HG03196 (cell line): ENCODE results near the gene ITGB1BP1.

Experiments used
- ATAC-seq: cut with Tn5 transposase; IDR thresholded peaks from one replicate; pipeline ENCODE4 v1.9.1; 2021; ENCODE audit not compliant: unreplicated experiment

Gene ITGB1BP1, protein sequence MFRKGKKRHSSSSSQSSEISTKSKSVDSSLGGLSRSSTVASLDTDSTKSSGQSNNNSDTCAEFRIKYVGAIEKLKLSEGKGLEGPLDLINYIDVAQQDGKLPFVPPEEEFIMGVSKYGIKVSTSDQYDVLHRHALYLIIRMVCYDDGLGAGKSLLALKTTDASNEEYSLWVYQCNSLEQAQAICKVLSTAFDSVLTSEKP

DNA sequence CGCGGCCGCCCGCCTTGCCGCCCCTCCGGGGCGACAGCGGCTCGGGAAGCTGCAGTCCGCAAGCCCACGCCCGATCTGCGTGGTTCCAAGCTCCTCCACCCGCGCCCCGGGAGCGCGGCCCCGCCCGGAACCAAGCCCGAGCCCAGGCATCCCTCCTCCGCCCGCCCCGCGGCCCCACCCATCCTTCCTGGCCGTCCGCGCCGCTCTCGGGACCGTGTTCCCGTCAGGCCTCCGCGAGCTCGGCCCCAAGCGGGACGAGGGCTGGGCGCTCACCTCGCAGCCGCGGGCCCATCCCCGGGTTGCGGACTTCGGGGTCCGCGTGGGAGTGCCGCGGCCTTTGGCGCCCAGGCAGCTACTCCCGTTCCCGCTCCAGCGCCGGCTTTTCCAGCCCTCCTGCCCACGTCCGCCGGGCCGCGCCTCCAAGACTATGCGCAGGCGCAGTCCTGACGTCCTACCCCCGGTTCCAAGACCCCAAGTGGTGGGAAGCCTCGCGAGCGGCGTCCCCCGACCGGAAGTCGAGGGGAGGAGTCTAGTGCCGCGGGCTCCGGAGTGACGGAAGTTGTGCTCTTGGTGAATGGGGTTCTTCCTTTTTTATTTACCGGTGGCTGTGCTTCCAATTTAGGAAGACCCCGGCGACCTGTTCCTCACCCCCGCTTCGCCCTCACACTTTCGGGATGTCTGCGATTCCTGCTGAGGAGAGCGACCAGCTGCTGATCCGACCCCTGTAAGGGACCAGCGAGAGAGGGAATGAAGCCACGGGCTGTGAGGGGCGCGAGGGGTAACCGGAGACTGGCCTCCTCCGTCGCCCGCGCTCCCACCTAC, at the start of gene ITGB1BP1, which contains the start of gene CPSF3:
ITGB1BP1 (minus strand) TSS at position 429 of the 822 bp plus-strand sequence. CDS start 4,831 bp downstream, outside the sequence.
CPSF3 (plus strand) TSS at position 555 of the 822 bp plus-strand sequence; CDS start at position 675, 120 bp downstream.
- peak; percentile 74 for ATAC-seq

DNA sequence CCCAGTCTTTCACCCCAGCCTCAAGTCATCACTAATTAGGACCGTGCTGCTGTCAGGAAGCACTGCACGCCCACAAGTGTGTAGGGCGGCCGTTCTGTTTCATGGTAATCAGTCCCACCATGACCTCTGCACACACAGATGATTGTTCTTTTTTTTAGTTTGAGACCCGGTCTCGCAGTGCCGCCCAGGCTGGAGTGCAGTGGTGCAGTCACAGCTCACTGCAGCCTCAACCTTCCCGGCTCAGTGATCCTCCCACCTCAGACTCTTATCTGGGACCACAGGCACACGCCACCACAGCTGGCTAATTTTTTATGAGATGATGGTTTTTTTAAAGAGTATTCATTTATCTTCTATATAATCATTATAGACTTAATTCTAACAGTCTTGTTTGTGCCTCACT, 49.2 kb upstream of the ITGB1BP1 start:
- ATAC-seq = no peak

DNA sequence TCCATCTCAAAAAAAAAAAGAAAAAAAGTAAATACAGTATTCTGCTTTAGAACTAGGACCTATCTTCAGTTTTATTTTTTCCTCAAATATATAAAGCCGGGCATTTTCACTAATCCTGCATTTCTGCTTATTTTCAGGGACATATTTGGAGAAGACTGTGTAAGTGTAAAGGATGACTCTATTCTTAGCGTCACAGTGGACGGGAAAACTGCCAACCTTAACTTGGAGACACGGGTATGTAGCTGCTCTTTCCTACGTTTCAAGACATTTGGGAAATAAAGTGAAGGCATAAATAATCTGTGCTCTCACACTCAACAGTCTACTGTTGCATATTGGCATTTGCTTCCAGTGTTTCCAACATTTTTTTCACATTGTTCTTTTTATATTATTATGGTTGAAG, 47.9 kb upstream of the ITGB1BP1 start:
- no peak for ATAC-seq

DNA sequence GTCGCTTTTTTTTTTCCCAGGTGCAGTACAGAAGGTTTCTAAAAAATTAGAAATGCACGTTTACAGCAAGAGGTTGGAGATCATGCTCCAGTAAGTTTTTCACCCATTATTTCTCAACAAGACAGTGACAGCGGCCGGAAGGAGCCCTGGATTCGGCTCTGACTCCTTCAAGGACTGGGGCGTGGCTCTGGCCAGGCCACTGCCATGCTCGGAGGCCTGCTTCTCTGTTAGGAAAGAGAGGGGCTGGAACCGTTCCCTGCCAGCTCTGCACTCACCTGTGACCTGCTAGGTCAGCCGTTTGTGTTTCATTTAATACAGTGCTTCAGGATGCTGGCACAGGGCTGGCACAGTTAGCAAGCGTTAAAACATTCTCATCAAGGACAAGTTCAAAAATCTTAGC, 44.4 kb upstream of the ITGB1BP1 start:
- no peak for ATAC-seq

DNA sequence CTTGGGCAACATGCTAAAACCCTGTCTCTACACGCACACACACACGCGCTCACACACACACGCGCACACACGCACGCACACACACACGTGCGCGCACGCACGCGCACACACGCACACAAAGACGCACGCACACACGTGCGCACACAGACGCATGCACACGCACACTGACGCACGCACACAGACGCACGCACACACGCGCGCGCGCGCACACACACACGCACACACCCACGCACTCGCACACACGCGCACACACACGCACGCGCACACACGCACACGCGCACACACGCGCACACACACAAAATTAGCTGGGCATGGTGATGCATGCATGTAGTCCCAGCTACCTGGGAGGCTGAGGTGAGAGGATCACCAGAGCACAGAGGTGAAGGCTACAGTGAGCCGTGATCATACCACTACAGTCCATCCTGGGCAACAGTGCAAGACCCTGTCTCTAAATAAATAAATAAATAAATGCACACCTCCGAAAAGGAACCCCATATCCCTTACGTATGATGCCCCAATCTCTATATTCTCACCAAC, 42.9 kb upstream of the ITGB1BP1 start:
- no peak for ATAC-seq

DNA sequence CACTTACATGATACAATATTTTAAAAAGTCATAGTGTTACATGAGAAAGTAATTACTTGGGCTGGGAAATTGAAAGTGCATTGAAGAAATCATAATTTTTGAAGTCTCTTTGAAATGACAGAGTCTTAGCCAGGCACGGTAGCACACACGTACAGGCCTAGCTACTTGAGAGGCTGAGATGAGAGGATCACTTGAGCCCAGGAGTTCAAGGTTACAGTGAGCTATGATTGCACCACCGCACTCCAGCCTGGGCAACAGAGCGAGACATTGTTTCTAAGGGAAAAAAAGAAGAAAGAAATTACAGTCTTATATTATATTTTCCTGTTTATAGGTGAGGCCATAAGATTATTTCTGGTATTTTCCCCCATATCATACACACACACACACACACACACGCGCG, 41.8 kb upstream of the ITGB1BP1 start:
- no peak for ATAC-seq

DNA sequence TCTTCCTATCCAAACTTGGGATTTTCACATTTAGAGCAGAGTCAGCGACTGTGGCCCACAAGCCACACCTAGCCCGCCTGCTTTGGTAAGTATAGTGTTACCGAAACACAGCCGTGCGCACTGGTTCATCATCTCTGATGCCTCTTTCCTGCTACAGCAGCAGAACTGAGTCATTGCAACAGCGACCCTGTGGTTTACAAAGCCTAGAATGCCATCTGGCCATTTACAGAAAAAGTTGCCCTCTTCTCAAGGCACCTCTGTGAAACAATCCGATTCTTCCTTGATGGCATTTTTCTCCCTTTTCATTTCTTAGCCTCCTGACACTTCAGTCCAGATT, 40.3 kb upstream of the ITGB1BP1 start:
- ATAC-seq = no peak

DNA sequence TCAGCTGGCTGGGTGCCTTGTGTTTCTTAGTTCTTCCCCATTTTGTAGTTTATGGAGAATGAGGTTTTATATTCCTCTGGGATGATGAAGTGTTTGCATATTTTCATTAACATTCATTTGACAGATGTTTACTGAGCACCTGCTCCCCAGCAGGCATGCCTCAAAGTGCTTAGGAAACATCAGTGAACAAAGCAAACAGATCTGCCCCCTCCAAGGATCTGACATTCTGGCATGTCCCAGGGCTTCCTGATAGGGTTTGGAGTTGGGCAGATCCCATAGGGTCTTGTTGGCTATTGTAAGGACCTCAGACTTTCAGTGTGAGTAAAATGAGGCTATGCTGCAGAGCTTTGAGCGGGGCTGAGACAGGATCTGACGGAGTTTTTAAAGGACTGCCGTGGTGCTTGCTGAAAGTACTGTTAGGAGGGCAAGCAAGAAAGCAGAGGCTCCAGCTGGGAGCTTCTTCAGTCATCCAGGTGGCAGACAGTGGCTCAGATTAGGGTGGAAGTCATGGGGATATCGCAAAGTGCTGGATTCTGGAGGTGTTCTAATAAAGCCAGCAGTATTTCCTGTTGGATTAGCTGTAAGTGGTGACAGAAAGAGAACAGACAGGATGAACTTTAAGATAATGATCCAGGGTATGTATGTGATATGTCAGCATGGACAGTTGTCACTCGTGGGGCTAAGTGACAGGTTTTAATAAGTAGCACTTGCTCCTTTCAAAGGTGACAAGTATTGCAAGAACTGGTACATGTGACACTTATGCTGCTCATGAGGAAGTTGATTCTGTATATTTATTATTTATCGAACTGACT, 39.8 kb upstream of the ITGB1BP1 start:
- ATAC-seq = no peak

DNA sequence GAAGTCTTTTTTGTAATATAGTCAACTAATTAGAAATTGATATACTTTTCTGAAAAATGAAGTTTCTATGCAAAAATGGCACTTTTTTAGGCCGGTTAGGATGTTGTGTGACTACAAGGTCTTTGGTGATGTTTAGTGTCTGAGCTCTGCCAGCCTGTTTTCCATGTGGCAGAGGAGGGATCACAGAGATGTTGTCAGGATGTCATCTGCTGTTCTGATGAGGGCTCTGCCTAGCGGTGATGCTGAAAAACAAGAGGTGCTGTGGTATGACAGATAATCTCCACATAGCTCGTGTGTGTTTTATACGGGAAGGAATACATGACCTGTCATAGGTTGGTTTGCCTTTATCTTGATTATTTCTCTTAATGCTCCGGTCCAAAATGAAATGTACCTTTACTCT, 39.0 kb upstream of the ITGB1BP1 start:
- ATAC-seq = no peak

DNA sequence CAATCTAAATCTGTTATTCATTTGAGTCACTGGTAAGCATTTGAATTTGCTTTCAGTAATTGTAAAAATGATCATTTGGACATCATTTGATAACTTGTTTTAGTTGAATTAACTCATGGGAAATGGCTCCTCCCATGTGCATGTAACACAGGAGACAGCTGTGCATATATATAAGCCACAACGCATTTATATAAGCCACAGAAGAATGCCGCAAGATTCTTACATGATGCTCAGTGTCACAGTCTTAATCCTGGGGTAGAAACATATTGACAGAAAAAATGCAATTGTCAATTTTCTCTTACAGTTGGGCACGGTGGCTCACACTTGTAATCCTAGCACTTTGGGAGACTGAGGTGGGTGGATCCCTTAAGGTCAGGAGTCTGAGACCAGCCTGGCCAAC, 37.8 kb upstream of the ITGB1BP1 start:
- ATAC-seq = no peak

DNA sequence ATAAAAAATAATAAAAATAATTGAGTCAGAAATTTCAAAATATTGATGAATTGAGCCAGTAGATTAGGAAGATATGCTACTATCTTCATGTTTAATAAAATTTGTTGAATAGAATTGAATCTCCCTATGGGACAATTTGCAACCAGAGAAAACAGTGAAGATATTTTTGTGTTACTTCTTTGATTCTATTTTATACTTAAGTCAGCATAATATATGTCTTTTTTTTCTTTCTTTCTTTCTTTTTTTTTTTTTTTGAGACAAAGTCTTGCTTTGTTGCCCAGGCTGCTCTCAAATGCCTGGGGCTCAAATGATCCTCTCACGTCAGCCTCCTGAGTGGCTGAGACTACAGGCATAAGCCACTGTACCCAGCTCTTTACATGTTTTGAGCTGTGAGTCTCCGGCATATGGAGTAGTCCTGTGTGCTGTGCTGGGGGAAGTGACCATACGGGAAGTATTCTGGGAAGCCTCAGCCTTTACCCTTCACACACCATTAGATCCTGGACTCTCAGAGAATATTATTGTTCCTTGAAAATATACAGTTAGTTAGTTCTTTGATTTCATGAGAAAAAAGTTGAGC, 37.2 kb upstream of the ITGB1BP1 start:
- no peak for ATAC-seq

DNA sequence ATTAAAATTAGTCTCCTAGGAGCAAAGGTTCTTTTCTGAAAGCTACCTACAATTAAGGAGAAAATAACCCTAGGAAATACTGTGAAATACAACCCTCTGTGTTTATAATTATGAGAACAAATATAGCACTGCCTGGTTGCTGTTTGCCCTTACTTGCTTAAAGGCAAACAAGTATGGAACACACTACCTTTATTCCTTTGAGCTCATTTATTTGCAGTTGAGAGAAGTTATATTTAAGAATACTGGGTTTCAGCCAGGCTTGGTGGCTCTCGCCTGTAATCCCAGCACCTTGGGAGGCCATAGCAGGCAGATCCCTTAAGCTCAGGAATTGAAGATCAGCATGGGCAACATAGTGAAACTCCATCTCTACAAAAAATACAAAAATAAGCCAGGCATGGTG, 27.9 kb upstream of the ITGB1BP1 start:
- no peak for ATAC-seq

DNA sequence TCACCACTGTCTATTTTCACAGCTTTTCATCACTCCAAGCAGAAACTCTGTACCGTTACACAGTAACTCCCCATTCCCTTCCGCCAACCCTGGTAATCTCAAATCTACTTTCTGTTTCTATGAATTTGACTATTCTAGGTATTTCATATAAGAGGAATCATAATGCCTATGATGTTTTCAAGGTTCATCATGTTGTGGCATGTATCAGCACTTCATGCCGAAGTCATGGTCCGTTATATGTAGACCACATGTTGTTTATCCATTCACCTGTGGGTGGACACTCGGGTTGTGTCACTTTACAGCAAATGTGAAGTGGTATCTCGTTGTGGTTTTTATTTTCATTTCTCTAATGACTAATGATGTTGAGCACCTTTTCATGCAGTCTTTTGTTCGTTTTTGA, 21.8 kb upstream of the ITGB1BP1 start:
- no peak for ATAC-seq

DNA sequence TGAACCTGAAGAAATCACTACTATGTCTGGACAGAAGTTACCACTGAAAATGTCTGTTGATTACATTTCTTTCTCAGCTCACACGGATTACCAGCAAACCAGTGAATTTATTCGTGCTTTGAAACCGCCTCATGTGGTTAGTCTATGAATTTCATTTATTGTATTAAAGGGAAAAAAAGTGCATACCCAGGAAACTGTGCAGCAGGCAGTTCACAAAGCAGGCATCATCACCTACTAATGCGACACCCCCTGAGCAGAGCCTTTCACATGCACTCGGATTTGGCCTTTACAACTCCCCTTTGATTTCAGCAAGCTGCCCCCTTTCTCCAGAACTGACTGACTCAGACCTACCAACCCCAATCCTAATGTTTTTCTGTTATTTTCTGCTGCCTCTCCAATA, 20.2 kb upstream of the ITGB1BP1 start:
- ATAC-seq = no peak

DNA sequence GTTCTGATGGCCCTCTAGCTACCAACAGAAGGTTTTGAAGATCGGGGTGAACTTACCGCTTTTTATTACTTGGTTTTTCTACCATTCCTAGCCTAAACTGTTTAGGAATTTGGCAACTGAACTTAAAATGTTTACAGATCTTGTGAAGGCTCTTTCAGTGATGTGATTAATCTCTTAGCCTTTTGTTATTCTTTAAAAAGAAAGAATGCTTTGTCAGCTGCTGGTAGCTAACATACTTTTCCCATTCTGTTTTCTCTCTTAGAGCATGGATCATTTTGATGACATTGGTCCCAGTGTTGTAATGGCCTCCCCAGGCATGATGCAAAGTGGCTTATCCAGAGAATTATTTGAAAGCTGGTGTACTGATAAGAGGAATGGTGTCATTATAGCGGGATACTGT, 18.2 kb upstream of the ITGB1BP1 start:
- no peak for ATAC-seq

DNA sequence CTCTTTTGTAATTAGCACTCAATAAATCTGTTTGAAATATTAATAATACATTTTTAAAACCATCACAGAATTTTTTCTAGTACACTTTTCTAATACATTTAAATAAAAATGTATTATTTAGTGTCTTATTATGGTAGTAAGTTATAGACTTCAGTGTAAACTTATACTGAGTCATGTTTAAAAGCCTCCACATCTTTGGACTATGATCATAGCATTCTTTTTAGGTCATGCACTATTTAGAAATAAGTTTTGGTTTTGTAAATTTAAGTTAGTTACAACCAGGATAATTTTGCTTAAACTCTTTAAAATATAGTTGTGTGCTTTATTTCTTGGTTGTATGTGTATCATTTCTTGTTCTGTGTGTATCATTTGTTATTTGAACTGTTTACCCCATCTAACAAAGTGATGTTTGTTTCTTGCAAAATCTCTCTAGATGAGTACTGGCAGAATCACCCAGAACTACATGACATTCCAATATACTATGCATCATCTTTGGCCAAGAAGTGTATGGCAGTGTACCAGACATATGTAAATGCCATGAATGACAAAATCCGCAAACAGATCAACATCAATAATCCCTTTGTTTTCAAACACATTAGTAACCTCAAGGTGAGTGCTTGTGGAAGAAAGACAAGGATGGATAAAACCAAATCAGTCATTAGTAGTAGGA, 16.9 kb upstream of the ITGB1BP1 start:
- no peak for ATAC-seq

DNA sequence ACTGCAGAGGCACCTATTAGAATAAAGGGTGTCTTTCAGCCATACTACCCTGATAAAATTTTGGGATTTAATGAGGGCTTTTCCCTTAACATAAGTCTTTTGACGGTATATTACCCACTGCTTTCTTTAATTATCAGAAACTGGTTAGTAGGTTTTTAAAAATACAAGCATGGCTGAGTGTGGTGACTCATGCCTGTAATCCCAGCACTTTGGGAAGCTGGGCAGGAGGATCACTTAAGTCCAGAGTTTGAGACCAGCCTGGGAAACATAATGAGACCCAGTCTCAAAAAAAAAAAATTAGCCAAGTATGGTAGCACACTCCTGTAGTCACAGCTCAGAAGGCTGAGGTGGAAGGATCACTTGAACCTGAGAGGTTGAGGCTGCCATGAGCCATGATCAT, 16.2 kb upstream of the ITGB1BP1 start:
- no peak for ATAC-seq

DNA sequence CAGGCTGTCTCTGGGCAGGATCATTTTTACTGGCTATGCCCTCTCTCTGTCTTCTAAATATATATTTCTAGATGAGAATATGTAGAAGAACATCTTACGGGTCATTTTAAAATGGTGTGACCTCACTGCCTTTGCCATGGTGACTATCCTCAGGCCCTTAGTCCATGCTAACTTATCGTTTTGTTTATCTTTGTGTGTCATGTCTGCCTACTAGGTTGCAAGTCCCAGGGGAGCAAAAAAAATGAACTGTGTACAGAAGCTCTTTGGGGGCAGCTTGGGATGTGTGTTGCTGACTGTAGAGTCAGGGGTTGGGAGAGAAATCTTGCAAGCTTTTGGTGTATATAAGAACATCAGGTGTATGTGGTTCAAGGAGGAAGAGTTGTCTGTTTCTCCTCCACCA, 11.2 kb upstream of the ITGB1BP1 start:
- no peak for ATAC-seq

DNA sequence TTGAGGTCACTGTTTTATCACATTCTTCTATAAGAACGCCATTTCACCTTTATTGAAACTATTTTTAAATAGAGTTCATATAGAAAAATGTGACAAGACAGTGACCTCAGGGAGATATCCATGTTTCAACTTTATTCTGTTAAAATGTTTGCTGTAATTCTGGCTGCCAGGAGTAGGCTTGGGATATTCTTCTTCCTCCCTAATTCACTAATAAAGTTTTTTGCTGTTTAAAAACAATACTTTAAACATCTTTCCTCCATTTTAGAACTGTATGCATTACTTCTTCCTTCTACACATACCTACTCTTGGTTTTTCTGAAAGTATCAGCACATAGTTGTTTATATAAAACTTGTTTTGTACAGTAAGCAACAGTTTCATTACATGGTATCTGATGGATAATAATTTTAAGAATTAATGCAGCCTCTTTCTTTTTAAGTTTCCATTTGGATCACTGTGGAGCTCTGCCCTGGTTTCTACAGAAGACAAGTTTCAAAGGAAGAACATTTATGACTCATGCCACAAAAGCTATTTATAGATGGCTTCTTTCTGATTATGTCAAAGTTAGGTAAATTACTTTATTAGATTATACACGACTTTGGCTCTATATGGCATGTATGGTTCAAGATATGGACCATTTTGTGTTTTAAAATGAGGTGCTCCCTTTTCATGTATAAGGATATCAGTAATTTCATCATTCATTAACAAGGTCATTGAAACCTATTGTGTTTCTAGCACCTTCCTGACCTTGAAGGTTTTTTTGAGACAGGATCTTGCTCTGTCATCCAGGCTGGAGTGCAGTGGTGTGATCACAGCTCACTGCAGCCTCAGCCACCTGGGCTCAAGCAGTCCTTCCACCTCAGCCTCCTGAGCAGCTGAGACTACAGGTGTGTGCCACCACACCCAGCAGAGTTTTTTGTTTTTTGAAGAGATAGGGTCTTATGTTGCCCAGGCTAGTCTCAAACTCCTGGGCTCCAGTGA, 7.3 kb upstream of the ITGB1BP1 start:
- ATAC-seq = no peak
